Cardiac muscle cell (in vitro differentiated cells and primary cell): ENCODE results near the gene EIF4G3. TPM values are rescaled to one million over a fixed set of nuclear protein-coding genes. Genes with fewer than 3 reads are reported as not detected.

ENCODE experiments used
- DNase-seq, 2 donors: peaks; one replicate each; pipeline versions ENCODE4 v3.0.0 to v3.0.0-alpha.2; 2010 to 2017; ENCODE audit warnings: low read depth in 1 of 2, low spot score in 1 of 2
- H3K27ac ChIP-seq: fragments of 200-600 bp; sonication (generic); 2 replicates; pipeline ENCODE4 v1.5.1; 2016
- H3K27me3 ChIP-seq: fragments of 200-600 bp; sonication (generic); 2 replicates; pipeline ENCODE4 v1.6.0; 2016; ENCODE audit warnings: control low read depth
- H3K36me3 ChIP-seq: fragments of 200-600 bp; sonication (generic); 2 replicates; pipeline ENCODE4 v1.5.1; 2016; ENCODE audit warnings: control low read depth
- H3K4me1 ChIP-seq: fragments of 200-600 bp; sonication (generic); 2 replicates; pipeline ENCODE4 v1.8.1; 2017; ENCODE audit warnings: low read depth, mild to moderate bottlenecking, mixed run types
- H3K4me3 ChIP-seq: fragments of 200-600 bp; sonication (generic); 2 replicates; pipeline ENCODE4 v1.5.1; 2016; ENCODE audit warnings: mild to moderate bottlenecking
- H3K9me3 ChIP-seq: fragments of 200-600 bp; sonication (generic); 2 replicates; pipeline ENCODE4 v1.5.1; 2017; ENCODE audit warnings: low read depth, mild to moderate bottlenecking, control low read depth
- polyA plus RNA-seq: library from polyadenylated mRNA; unstranded; fragments of >200 nt; fragmentation: Nextera tagmentation; extraction: Ambion mirVana; gene quantifications from 2 replicates; pipeline ENCODE4 v1.2.1, GENCODE V29; 2016
- total RNA-seq: library from RNA; depleted of rRNA; stranded (reverse); fragments of >200 nt; gene quantifications from 2 replicates; pipeline ENCODE4 v1.2.3, GENCODE V29; 2016
- TF ChIP-seq, protein P1 (sequence below): IDR thresholded peaks from 2 replicates; pipeline ENCODE4 v1.5.1; 2012; ENCODE audit warnings: low read depth, mild to moderate bottlenecking, low read length

The EIF4G3 gene
- total and polyA plus RNA-seq, 2 experiments from 2014 or later = 37.8 to 55.3 TPM

DNA sequence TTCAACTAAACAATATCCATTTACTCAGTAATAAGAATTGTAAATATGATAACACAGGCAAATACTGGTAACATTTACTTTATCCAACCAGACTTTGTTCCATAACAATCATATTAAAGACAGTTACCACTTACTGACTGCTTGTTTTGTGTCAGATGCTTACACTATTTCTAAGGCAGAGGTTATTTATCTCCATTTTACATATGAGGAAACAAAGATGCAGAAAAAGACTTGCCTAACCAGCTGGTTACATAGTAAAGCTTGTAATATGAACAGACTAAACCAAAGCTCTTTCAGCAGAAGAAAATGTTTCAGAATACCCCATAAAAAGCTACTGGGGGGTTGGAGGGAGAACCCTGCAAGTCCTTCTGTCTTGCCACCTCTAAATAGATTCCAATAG is 180.1 kb downstream of the EIF4G3 start:
- Histone ChIP-seq H3K36me3 (no peaks in the 10 kb centered on the region), H3K4me3 (no peak overlapping the region), H3K27ac (no peak overlapping the region), H3K9me3 (no peaks in the 10 kb centered on the region), H3K27me3 (no peaks in the 10 kb centered on the region), H3K4me1 (peaks cover 3% of the 10 kb centered on the region)
- TF ChIP-seq, protein P1, sequence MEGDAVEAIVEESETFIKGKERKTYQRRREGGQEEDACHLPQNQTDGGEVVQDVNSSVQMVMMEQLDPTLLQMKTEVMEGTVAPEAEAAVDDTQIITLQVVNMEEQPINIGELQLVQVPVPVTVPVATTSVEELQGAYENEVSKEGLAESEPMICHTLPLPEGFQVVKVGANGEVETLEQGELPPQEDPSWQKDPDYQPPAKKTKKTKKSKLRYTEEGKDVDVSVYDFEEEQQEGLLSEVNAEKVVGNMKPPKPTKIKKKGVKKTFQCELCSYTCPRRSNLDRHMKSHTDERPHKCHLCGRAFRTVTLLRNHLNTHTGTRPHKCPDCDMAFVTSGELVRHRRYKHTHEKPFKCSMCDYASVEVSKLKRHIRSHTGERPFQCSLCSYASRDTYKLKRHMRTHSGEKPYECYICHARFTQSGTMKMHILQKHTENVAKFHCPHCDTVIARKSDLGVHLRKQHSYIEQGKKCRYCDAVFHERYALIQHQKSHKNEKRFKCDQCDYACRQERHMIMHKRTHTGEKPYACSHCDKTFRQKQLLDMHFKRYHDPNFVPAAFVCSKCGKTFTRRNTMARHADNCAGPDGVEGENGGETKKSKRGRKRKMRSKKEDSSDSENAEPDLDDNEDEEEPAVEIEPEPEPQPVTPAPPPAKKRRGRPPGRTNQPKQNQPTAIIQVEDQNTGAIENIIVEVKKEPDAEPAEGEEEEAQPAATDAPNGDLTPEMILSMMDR = no peak
- no peak for DNase-seq

DNA sequence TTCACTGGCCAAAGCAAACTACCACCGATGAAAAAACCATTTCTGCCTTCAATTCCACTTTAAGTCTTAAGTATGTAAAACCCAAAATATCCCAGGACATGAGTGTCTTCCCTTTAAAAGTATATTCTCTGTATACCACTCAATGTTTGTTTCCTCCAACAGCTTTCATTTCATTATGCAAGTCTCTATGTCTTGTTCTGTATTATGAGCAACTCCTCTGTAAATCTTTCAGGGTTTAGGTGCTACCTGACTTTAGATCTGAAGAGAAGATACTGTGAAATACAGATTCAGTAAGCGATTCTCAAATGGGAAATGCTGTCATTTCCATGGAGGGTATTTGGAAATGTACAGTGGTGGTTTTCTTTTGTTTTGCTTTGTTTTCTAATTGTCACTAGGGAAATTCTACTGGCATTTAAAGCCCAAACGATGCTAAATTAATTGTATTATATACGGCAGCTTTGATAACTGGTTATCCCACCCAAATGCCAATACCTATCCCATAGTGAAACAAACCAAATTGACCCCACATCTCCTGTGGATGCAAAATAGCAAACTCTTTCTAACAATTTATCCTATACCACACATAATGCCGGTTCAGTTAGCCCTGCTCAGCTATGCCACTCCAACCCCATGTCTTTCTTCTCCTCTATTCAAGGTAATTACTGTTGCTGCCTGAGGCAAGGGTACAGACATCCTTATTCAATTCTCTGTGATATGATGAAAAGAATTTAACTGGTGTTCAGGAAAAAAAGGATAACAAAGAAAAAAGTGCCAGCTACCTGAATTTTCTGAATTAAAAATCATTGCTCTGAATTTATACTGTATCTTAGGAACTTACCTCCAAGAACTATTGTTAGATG is 182.8 kb downstream of the EIF4G3 start:
- Histone ChIP-seq H3K27ac (no peak overlapping the region), H3K4me1 (peaks cover 3% of the 10 kb centered on the region), H3K27me3 (no peaks in the 10 kb centered on the region), H3K9me3 (no peaks in the 10 kb centered on the region), H3K4me3 (no peak overlapping the region), H3K36me3 (no peaks in the 10 kb centered on the region)
- TF ChIP-seq, protein P1 = no peak
- no peak for DNase-seq

DNA sequence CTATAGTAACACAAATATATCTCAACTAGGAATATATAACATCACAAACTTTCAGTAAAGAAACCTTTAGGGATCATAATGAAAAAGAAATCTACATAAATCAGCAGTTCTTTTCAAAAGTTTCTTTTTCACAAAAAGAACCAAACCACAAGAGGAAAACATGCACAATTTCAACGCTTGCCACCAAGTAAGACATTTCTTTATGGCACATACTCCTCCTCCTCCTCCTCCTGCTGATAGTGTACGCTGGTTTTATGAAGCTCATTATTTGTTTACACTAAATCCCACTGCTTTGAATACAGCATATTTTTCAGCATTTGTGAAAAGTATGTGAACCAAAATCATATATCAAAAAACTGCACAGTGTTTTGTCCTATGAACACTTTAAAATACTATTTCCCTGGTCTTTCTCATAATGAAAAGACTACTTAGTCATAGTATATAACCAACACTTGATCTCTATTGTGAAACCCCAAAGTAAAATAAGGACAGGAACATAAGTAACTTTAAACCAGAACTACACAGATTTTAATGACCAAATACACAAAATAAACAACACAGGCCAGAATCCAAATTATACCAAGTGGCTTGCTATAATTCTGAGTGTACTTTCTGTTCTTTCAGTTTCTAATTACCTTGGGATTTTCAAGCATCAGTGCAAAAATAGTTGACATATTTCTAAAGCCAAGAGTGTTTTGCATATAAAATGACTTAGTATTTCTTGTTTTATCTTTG is 184.2 kb downstream of the EIF4G3 start:
- DNase-seq = peak in 1 of 2 donors; percentile 38
- TF ChIP-seq, protein P1 = no peak
- no peaks in the 10 kb centered on the region for H3K9me3 ChIP-seq
- no peaks in the 10 kb centered on the region for H3K27me3 ChIP-seq
- no peak overlapping the region for H3K27ac ChIP-seq
- no peak overlapping the region for H3K4me3 ChIP-seq
- H3K36me3 ChIP-seq = no peaks in the 10 kb centered on the region
- H3K4me1 ChIP-seq = peaks cover 9% of the 10 kb centered on the region

DNA sequence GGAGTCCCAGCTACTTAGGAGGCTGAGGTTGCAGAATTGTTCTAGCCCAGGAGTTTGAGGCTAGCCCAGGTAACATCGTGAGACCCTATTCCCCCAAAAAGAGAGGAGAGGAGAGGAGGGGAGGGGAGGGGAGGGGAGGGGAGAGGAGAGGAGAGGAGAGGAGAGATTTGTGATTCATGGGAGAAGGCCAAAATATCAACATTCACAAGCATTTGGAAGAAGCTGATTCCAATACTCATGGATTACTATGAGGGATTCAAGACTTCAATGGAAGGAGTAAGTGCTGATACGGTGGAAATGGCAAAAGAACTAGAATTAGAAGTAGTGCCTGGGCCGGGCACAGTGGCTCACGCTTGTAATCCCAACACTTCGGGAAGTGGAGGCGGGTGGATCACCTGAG is 187.8 kb downstream of the EIF4G3 start:
- no peak overlapping the region for H3K4me3 ChIP-seq
- peaks cover 8% of the 10 kb centered on the region for H3K4me1 ChIP-seq
- TF ChIP-seq, protein P1 = no peak
- H3K27me3 ChIP-seq = no peaks in the 10 kb centered on the region
- no peaks in the 10 kb centered on the region for H3K36me3 ChIP-seq
- no peak overlapping the region for H3K27ac ChIP-seq
- DNase-seq = no peak
- H3K9me3 ChIP-seq = no peaks in the 10 kb centered on the region

DNA sequence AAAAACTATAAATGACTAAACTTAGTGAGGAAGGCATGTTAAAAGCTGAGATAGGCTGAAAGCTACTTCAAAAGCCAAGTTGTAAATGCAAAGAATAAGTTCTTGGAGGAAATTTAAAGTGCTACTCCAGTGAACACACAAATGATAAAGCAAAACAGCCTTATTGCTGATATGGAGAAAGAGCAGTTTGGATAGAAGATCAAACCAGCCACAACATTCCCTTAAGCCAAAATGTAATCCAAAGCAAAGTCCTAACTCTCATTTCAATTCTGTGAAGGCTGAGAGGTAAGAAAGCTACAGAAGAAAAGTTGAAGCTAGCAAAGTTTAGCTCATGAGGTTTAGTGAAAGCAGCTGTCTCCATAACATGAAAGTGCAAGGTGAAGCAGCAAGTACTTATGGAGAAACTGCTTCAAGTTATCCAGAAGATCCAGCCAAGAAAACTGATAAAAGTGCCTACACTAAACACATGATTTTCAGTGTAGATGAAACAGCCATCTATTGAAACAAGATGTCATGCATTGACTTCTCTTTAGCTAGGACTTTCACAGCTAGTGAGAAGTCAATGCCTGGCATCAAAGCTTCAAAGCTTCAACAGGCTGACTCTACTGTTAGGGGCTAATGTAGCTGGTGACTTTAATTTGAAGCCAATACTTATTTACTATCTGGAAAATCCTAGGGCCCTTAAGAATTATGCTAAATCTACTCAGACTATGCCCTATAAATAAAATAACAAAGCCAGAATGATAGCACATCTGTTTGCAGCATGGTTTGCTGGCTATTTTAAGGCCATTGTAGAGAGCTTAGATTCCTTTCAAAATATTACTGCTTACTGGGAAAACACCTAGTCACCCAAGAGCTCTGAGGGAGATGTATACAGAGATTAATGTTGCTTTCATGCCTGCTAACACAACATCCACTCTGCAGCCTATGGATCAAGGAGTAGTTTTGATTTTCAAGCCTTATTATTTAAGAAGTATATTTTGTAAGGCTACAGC is 188.6 kb downstream of the EIF4G3 start:
- Histone ChIP-seq H3K27me3 (no peaks in the 10 kb centered on the region), H3K4me3 (no peak overlapping the region), H3K36me3 (no peaks in the 10 kb centered on the region), H3K9me3 (no peaks in the 10 kb centered on the region), H3K4me1 (peaks cover 8% of the 10 kb centered on the region), H3K27ac (peak overlapping the region; percentile 2)
- TF ChIP-seq, protein P1 = no peak
- DNase-seq = no peak
